Keratinocyte (primary cell): Measurements from ENCODE around the gene SEMA7A.

Experiments
- EZH2 ChIP-seq: IDR thresholded peaks from one replicate; pipeline ENCODE4 v1.6.1; 2012; ENCODE audit warnings: inconsistent platforms, mild to moderate bottlenecking, low read length, moderate library complexity
- TF ChIP-seq, protein P1 (sequence below), 3 experiments: IDR thresholded peaks in 1 of 3; conservative IDR thresholded peaks in 1 of 3; optimal IDR thresholded peaks in 1 of 3; 2 replicates in 2 of 3; 3 replicates in 1 of 3; pipeline versions ENCODE3 to v1.5.1; 2011; ENCODE audit warnings: low read length in 3 of 3, mild to moderate bottlenecking in 3 of 3, moderate library complexity in 2 of 3, control low read depth in 1 of 3, inconsistent platforms in 1 of 3; ENCODE audit not compliant: insufficient read depth in 2 of 3; ENCODE audit errors: extremely low read depth in 1 of 3

DNA sequence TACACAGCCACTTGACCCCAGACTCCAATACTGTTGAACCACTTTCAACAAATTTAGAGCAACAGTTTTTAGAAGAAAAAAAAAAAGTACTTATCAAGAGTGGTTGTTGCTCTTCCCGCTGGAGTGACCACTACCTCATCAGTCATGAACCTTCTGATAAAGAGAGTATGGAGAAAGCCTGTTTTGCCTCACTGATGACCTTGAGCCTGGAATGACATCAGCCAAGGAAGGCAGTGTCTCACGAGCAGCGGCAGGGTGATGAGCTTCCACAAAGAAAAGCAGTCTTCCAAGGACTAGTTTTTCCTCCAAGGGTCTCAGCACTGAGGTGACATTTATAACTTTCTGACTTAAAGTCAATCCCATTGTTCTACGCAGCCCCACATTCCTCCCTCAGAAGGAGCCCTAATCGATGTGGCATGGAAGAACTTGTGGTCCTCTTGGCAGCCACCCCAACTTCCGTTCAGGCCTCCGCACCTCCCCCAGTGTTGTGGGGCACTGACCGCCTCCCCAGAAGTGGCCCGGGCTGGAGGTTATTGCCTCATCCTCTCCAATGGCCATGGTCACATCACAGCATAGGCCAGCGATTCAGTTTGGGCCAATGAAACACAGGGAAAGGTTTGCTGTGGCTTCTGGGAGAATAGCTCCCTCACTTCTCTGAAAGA lies 64.5 kb downstream of the SEMA7A start:
- TF ChIP-seq, protein P1, sequence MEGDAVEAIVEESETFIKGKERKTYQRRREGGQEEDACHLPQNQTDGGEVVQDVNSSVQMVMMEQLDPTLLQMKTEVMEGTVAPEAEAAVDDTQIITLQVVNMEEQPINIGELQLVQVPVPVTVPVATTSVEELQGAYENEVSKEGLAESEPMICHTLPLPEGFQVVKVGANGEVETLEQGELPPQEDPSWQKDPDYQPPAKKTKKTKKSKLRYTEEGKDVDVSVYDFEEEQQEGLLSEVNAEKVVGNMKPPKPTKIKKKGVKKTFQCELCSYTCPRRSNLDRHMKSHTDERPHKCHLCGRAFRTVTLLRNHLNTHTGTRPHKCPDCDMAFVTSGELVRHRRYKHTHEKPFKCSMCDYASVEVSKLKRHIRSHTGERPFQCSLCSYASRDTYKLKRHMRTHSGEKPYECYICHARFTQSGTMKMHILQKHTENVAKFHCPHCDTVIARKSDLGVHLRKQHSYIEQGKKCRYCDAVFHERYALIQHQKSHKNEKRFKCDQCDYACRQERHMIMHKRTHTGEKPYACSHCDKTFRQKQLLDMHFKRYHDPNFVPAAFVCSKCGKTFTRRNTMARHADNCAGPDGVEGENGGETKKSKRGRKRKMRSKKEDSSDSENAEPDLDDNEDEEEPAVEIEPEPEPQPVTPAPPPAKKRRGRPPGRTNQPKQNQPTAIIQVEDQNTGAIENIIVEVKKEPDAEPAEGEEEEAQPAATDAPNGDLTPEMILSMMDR (optimal IDR thresholded peaks at IDR 0.05 in 1 of 3, IDR thresholded peaks at IDR 0.05 in 1 of 3, conservative IDR thresholded peaks at IDR 0.05 in 1 of 3; ENCODE audit: extremely low read depth in 1 of 3, insufficient read depth in 2 of 3, low read length in 3 of 3): no peak
- no peak for TF ChIP-seq EZH2
